Stimulated activated CD8-positive, alpha-beta memory T cell treated with anti-CD3 and anti-CD28 coated beads, Interleukin-7, amount 100 ng/mL, for 1 hour (primary cell): ENCODE data around the gene CMTR2.
"Not testable (repeated sequence)": the region's sequence is repeated elsewhere in the genome, so short reads cannot be mapped to it uniquely, and the experiment has no call there.

Experiments
- DNase-seq, 2 donors: peaks; one replicate each; pipeline ENCODE4 v3.0.0-alpha.2; 2020; ENCODE audit warnings: low read depth in 2 of 2

Gene CMTR2

GRCh38 chr16:71288890-71289731 lies at the start of gene CMTR2:
CMTR2 (minus strand) TSS chr16:71289402; CDS start chr16:71285920, 3,482 bp downstream.
- peak; percentile 71 to 77 for DNase-seq

GRCh38 chr16:71338632-71339031 lies 49.4 kb upstream of the CMTR2 start:
- no peak for DNase-seq

GRCh38 chr16:71338193-71338592 lies 49.0 kb upstream of the CMTR2 start:
- no peak for DNase-seq

GRCh38 chr16:71337631-71338030 lies 48.4 kb upstream of the CMTR2 start:
- no peak for DNase-seq

GRCh38 chr16:71328151-71328550 lies 38.9 kb upstream of the CMTR2 start:
- no peak for DNase-seq

- DNase-seq: no peak
These were observed 38.5 kb upstream of the CMTR2 start for GRCh38 chr16:71327720-71328119.

GRCh38 chr16:71319999-71320398 lies 30.8 kb upstream of the CMTR2 start:
- no peak for DNase-seq

- DNase-seq: no peak
These were observed 26.1 kb upstream of the CMTR2 start for GRCh38 chr16:71315269-71315668.

GRCh38 chr16:71313591-71313990 lies 24.4 kb upstream of the CMTR2 start:
- DNase-seq: not testable (repeated sequence)

GRCh38 chr16:71311553-71312158 lies 22.5 kb upstream of the CMTR2 start:
- DNase-seq: no peak

GRCh38 chr16:71303938-71304337 lies 14.7 kb upstream of the CMTR2 start:
- no peak for DNase-seq

GRCh38 chr16:71297341-71297634 lies 8.1 kb upstream of the CMTR2 start:
- no peak for DNase-seq

GRCh38 chr16:71296584-71297340 lies 7.6 kb upstream of the CMTR2 start:
- DNase-seq: no peak

GRCh38 chr16:71295950-71296349 lies 6.7 kb upstream of the CMTR2 start:
- no peak for DNase-seq

- no peak for DNase-seq
These were observed 4.7 kb upstream of the CMTR2 start for GRCh38 chr16:71293919-71294318.

- not testable (repeated sequence) for DNase-seq
These were observed 2.9 kb upstream of the CMTR2 start for GRCh38 chr16:71292095-71292494.

GRCh38 chr16:71289732-71290062 lies 495 bp upstream of the CMTR2 start:
- no peak for DNase-seq

GRCh38 chr16:71288570-71288889 lies 672 bp downstream of the CMTR2 start:
- DNase-seq: no peak

- no peak for DNase-seq
These were observed 1.3 kb downstream of the CMTR2 start for GRCh38 chr16:71287911-71288310.

GRCh38 chr16:71287454-71287853 lies 1.7 kb downstream of the CMTR2 start:
- no peak for DNase-seq

- DNase-seq: no peak
These were observed 5.6 kb downstream of the CMTR2 start for GRCh38 chr16:71283612-71284011.

GRCh38 chr16:71282943-71283342 lies 6.3 kb downstream of the CMTR2 start:
- DNase-seq: no peak
